ENCODE results near the gene TEX28.
"Not testable (repeated sequence)": the region's sequence is repeated elsewhere in the genome, so short reads cannot be mapped to it uniquely, and the experiment has no call there.

The TEX28 gene

GRCh38 chrX:154300816-154301215 is 5.9 kb upstream of the TEX28 start:
- TF ChIP-seq CTCF (IDR thresholded peaks at IDR 0.05; ENCODE audit: low read depth, low read length) = no peak
- no peak for DNase-seq (ENCODE audit: extremely low read depth, low read depth)

GRCh38 chrX:154298312-154298711 is 3.4 kb upstream of the TEX28 start:
- no peak for TF ChIP-seq CTCF (IDR thresholded peaks at IDR 0.05; ENCODE audit: low read depth, low read length)
- DNase-seq (ENCODE audit: extremely low read depth, low read depth) = no peak

- TF ChIP-seq CTCF (IDR thresholded peaks at IDR 0.05; ENCODE audit: low read depth, low read length) = no peak
- DNase-seq (ENCODE audit: extremely low read depth, low read depth) = no peak
Observed at GRCh38 chrX:154296731-154297130, 1.8 kb upstream of the TEX28 start.

GRCh38 chrX:154295664-154296310 is 863 bp upstream of the TEX28 start, which contains the start of gene TKTL1:
TSS of gene TKTL1 (plus strand) at chrX:154295795. CDS start at chrX:154295860, 65 bp downstream.
- DNase-seq (ENCODE audit: extremely low read depth, low read depth) = no peak
- TF ChIP-seq CTCF (IDR thresholded peaks at IDR 0.05; ENCODE audit: low read depth, low read length) = no peak

GRCh38 chrX:154286406-154286805 is 8.5 kb downstream of the TEX28 start:
- not testable (repeated sequence) for DNase-seq (ENCODE audit: extremely low read depth, low read depth)

- not testable (repeated sequence) for DNase-seq (ENCODE audit: extremely low read depth, low read depth)
Observed at GRCh38 chrX:154284489-154285338, 10.2 kb downstream of the TEX28 start.

GRCh38 chrX:154269245-154269644 is 25.7 kb downstream of the TEX28 start:
- DNase-seq (ENCODE audit: extremely low read depth, low read depth) = not testable (repeated sequence)

- DNase-seq (ENCODE audit: extremely low read depth, low read depth) = not testable (repeated sequence)
Observed at GRCh38 chrX:154263072-154263471, 31.9 kb downstream of the TEX28 start.

- not testable (repeated sequence) for DNase-seq (ENCODE audit: extremely low read depth, low read depth)
Observed at GRCh38 chrX:154258711-154259110, 36.2 kb downstream of the TEX28 start.

- not testable (repeated sequence) for DNase-seq (ENCODE audit: extremely low read depth, low read depth)
Observed at GRCh38 chrX:154257282-154257681, 37.6 kb downstream of the TEX28 start, which contains the start of gene OPN1MW3. TSS of gene OPN1MW3 (plus strand) at chrX:154257582. CDS start at chrX:154257620, 38 bp downstream.

- not testable (repeated sequence) for DNase-seq (ENCODE audit: extremely low read depth, low read depth)
Observed at GRCh38 chrX:154248076-154248475, 46.8 kb downstream of the TEX28 start.

GRCh38 chrX:154247377-154248045 is 47.4 kb downstream of the TEX28 start:
- not testable (repeated sequence) for DNase-seq (ENCODE audit: extremely low read depth, low read depth)

GRCh38 chrX:154239982-154240503 is 54.9 kb downstream of the TEX28 start:
- DNase-seq (ENCODE audit: extremely low read depth, low read depth) = not testable (repeated sequence)

GRCh38 chrX:154238939-154239559 is 55.9 kb downstream of the TEX28 start:
- DNase-seq (ENCODE audit: extremely low read depth, low read depth) = not testable (repeated sequence)

All from AG09319 (cell line).